ENCODE measurements around the gene PET100.

The PET100 gene

DNA sequence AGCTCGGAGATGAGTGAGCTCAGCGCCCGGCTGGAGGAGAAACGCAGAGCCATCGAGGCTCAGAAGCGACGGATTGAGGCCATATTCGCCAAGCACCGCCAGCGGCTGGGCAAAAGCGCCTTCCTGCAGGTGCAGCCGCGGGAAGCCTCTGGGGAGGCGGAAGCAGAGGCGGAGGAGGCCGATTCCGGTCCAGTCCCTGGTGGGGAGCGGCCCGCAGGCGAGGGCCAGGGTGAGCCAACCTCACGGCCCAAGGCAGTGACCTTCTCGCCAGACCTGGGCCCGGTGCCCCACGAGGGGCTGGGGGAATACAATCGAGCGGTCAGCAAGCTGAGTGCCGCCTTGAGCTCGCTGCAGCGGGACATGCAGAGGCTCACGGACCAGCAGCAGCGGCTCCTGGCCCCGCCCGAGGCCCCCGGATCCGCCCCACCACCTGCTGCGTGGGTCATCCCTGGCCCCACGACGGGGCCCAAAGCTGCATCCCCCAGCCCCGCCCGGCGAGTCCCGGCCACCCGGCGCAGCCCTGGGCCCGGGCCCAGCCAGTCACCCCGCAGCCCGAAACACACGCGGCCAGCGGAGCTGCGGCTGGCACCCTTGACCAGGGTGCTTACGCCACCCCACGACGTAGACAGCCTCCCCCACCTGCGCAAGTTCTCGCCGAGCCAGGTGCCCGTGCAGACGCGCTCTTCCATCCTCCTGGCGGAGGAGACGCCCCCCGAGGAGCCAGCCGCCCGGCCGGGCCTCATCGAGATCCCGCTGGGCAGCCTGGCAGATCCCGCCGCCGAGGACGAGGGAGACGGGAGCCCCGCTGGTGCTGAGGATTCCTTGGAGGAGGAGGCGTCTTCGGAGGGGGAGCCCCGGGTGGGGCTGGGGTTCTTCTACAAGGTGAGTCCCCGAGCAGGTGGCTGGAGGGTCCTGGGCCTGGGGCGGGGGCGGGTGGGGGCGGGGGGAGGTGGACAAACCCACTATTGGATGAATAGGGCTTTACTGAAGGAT is 17.0 kb upstream of the PET100 start:
- ATAC-seq = no peak

DNA sequence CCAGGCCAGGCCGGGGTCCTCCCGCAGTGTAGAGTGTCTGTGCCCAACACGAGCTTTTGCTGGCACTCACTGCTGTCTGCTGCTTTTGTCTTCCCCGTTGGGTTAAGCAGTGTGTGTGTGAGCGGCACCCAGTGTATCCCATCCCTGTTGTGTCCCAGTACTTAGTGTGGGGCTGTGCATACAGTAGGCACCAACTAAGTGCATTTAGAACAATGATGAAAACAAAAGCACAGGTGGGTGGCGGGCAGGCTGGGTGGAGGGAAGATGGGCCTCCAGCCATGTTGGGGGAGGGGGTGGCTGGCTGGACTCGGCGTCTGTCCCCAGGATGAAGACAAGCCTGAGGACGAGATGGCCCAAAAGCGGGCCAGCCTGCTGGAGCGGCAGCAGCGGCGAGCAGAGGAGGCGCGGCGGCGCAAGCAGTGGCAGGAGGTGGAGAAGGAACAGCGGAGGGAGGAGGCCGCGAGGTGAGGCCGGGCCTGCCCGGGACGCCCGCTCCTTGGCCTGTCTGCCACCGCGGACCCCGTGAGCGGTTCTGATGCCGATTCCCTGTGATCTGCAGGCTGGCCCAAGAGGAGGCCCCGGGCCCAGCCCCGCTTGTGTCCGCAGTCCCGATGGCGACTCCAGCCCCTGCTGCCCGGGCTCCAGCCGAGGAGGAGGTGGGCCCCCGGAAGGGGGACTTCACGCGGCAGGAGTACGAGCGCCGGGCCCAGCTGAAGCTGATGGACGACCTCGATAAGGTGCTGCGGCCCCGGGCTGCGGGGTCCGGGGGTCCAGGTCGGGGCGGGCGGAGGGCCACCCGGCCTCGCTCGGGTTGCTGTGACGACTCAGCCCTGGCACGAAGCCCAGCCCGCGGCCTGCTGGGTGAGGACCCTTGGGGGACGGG is 14.5 kb upstream of the PET100 start:
- no peak for ATAC-seq

DNA sequence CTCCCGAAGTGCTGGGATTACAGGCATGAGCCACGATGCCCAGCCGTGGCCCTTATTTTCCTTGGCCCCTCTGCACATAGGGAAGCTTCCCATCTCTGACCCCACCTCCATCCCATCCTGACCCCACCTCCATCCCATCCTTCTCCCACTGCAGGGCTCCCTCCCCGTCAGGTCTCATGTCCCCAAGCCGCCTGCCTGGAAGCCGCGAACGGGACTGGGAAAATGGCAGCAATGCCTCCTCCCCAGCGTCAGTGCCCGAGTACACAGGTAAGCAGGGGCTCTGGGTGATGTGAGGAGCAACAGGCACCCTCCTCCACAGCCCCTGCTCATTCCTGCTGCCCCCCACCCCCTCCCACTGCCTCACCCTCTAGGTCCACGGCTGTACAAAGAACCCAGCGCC is 12.4 kb upstream of the PET100 start:
- ATAC-seq = no peak

DNA sequence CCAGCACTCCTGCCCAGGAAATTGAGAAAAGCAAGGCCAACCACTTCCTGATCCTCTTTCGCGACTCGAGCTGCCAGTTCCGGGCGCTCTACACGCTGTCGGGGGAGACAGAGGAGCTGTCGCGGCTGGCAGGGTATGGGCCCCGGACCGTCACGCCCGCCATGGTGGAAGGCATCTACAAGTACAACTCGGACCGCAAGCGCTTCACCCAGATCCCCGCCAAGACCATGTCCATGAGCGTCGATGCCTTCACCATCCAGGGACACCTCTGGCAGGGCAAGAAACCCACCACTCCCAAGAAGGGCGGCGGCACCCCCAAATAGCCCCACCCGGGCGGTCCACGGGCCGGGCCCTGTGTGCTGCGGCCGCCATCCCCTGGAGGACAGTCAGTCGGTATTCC is 11.9 kb upstream of the PET100 start:
- no peak for ATAC-seq

DNA sequence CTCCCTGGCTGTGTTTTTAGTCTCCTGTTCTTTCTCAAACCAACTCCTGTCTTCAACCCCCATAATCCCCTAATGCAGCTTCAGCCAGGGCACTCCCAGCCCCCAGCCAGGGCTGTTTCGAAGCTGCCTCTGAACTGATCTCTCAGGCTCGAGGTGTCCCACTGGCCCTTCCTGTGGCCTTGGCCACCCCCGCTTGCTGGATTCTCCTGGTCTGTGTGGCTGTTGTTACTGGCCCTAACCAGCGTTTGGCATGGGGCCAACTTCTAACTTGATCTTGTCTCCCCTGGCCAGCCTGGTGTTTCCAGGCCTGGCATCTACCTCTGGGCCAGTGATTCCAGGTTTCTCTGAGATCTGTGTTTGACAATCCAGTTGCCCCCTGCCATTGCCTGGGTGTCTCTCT is 11.2 kb upstream of the PET100 start:
- ATAC-seq = no peak

DNA sequence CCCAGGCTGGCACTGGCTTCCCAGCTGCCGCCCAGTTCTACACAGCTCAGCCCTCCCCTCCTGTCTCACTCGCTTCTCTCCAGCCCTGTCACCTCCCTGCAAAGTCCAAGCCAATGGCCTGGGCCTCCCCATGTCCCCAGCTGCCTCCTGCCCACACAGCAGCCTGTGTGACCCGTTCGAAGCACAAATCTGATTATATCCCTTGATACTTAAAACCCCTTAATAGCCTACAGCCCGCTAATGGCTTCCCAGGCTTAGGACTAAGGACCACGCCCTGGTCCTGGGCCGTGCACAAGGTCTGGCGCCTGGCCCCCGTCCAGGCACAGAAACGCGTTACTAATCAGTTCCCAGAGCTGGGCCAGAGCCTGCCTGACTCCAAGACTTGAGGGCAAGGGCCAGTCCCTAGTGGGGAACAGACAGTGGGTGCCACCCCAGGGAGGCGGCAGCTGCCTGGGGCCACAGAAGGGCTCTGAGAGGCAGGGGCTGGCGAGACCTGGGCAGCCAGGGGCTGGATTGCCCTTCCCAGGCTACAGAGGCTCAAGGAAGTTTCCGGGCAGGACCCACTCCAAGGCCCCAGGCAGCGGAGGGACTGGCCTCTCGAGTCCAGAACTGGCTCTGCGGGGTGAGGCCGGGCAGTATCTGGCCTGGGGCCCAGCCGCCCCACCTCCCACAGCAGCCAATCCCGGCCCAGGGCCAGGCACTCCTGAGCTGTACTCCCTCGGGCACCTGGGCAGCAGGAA is 10.7 kb upstream of the PET100 start:
- no peak for ATAC-seq

DNA sequence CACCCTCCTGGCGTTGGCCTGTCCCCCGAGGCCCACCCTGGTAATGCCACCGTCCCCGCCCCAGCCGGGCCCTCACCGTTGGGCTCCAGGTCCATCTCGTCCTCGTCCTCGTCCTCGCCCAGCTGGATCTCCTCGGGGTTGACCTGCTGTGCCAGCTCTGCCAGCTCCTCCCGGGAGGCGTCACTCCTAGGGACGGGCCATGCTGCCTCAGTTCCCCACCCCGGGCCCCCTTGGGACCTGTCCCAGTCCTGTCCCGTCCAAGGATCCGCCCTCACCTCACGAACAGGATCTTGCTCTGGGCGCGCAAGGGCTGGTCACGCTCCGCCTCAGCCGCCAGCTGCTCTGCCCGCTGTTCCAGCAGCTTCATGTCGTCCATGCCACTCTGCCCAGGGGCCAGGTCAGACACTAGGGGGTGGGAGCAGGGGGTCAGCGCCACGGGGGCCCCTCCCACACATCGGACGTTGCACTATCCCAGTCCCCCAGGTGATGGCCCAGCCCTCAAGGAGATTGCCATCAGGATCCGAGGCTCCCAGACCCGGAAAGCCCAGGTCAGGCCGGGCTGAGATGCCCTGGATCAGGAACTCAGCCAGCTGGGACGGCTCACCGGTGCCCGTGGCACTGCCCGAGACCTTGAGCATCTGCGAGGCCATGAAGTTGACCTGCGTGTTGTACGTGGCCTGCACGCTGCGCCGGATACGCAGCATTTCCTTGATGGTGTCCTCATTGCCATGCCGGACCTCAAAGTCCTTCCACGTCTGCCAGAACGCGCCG is 9.7 kb upstream of the PET100 start:
- ATAC-seq = no peak

DNA sequence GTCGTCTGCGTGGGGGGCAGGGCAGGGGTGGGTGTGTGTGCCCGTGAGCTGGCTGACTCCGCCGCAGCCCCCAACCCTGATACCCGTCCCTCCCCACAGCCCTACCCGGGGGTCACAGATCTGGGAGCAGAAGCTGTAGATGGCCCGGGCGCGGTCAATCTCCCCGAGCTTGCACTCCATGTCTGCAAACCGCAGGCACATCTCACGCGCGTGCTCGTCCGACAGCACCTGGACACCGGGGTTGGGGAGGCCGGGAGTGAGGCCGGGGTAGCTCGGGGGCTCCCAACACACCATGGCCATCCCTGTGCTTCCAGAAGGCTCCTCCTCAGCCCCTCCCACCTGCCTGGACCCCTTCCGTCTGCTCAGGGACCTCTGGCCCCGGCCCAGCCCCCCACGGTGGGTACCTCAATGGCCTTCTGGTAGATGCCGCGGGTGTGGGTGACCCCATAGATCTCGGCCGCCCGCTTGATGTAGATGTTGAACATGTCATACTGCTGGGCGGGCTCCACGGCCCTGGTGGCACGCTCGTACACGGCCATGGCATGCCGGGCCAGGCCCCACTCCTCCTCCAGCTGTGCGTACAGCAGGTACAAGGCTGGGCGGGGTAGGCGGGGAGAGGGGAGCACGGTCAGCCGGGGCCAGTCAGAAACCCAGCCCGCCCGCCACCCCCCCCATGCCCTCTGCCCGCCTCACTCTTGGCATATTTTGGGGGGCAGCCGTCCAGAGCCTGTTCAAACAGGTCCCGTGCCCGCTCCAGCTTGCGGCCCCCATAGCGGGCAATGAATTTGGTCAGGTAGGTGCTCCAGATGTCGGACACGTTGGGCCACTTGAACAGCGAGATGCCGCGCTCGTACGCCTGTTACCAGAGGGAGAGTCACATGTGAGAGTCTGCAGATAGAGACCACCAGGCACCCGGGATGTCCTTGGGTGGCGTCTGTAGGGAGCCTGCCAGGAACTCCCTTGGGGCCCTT is 8.9 kb upstream of the PET100 start:
- no peak for ATAC-seq

DNA sequence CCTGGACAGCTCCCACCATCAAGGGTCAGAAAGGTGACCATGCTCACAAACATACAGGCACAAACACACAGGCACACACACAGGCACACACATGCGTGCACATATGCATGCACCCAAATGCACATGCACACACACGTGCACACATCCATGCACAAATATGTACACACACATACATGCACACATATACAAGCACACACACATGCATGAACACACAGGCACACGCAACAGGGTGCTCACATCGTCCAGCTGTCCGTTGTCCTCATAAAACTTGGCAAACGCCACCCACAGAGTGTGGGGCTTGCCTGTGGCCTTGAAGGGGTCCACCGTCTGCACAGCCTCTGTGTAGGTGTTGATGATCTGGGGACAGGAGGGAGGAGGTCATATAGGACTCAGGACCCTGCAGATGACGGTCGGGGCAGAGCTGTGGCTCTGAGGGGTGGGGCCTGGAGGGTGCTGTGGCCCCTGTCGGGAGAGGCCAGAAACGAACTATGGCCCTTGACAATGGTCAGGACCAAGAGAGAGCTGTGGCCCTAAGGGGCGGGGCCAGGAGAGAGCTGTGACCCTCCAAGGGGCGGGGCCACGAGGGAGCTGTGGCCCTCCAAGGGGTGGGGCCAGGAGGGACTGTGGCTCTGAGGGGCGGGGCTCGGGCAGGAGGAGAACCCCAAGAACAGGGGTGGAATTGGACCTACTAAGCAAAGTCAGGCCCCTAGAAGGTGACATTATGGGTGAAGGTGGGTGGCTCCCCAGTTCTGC is 6.5 kb upstream of the PET100 start:
- ATAC-seq = no peak

DNA sequence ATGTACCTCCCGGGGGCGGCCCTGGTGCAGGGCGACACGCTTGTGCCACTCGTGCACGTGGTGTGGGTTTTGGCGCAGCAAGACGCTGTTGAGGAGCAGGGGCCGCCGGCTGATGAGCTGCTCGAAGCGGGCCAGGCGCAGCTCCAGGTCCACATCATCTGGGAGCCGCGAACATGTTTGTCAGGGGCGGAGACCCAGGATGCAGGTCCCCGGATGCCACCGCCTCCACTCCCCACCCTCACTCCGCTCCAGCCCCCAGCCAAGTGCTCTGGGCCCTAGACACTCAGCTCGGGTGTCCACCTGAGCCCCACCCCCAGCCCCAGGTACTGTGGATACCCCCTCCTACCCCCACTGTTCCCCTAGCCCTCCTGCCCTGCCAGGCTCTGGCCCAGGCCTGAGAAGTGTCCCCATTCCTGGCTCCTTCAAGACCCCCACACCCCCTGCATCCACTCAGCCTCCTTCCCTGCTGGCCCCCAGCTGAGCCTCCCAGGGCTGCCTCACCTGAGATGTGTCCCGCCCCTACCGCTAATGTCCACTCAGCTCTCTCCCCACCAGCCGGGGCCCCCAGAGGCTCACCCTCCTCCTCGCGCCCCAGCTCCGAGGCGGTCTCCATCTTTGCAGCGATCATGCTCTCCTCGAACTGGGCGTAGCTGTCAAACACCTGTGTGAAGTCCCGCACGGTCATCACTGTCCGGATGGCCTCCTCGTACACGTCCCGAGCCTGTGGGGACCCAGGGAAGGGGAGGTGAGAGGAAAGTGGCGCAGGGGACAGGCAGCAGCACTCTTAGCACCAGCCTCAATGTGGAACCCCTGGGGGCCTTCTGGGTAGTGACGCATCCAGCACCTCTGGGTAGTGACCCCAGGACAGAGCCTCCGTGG is 5.6 kb upstream of the PET100 start:
- peak in 1 of 2 donors; percentile 17 for ATAC-seq

DNA sequence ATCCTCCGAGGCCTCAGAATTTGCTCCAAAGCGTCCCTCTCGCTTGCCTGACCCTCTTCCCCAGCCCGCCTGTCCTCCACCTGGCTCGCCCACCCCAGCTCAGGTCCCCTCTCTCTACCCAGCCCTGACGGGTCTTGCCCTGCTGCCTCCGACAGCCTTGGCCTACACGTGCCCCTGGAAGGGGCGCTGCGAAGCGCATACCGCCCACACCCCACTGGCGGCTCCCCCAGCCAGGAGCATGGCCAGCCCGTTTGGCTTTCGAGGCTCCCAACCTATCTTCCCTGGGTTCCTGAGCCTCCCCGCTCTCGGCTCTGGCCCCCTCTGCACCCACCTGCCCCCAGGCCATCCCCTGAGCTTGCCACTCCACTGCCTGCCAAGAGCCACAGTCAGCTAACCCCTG is 4.8 kb upstream of the PET100 start:
- ATAC-seq = no peak

DNA sequence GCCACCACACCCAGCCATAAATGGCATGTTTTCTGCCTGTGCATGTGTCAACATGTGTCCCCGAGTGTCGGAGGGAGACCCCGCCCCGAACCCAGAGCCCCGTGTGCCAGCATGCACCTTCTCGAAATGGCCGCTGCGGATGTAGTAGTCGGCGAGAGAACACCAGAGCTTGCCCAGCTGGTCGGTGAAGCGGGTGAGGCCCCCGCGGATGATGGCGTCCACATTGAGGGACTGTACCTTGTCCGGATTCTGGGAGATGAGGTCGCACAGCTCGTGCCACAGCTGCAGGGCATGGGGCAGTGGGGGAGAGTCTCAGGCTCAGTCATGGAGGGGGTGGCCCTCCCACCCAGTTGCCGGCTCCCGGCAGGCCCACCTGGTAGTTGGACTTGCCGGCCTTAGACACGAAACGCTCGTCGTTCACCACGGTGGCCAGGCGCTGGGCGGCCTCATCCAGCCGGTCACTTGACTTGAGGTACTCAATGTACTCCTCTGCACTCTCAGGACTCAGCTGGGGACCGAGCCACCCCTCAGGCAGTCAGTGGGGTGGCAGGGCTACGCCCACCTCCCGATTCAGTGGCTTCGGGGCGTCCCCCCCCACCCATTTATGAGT is 3.7 kb upstream of the PET100 start:
- ATAC-seq = no peak

DNA sequence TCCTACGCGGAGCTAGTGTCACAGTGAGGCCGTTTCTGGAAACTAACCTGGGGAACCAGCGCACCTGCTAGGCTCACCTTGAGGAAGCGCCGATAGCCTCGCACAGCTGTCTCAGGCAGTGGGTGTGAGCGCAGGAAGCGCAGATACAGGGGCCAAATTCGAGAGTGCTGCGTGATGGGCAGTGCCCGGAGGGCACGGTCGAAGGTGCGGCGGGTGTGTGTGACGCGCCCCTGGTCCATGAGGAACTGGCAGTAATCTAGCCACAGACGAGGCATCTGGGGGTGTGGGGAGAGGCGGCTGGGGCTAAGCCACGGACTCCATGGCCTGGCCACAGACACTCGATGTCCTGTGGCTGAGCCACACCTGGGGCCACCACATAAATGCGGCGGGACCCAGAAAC is 2.4 kb upstream of the PET100 start:
- ATAC-seq = no peak

DNA sequence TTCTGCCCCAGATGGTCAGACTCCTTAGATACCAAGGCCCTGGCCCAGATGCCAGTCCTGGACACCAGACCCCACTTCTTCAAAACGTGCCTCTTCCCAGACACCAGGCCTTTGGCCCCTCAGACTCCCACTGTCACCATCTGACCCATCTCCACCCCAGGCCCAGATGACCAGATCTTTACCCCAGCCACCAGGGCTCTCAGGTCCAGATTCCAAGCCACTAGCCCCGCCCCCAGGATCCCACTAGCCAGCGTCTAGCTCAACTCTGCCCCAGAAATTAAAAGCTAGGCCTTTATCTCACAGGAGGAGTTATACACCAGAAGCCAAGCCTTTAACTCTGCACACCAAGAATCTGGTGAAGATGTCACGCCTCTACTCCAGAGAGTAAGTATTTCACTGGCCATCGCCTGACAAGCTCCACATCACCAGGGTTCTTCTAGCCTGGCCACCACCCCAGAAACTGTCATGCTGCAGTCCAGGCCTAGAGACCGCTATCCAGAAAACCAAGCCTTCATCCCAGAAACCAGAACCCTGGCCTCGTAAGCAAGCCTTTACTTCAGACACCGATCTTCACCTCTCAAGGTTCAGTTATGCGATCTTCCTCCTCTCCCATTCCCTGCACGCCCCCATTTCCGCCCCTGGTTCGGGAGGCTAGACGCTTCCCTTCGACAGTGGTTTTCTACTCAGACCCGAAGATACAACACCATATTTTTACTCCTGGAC is 843 bp upstream of the PET100 start:
- no peak for ATAC-seq

DNA sequence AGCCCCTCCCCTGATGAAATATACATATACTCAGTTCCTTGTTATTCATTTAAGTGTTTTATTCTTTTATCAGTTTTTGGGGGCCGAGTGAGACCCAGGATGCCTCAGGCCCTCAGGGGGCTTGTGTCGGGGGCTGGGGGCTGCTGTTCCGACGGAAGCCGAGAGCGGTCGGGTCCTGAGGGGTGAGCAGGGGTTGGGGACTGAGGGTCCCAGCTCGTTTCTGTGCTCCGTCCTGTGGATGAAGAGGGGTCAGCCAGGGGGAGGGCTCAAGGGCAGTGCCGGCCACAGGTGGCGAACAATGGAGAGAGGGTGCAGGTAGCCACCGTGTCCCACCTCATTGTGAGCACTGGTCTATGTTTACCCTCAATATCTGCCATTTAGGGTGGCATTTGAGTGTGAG is 2.0 kb downstream of the PET100 start:
- ATAC-seq = no peak

DNA sequence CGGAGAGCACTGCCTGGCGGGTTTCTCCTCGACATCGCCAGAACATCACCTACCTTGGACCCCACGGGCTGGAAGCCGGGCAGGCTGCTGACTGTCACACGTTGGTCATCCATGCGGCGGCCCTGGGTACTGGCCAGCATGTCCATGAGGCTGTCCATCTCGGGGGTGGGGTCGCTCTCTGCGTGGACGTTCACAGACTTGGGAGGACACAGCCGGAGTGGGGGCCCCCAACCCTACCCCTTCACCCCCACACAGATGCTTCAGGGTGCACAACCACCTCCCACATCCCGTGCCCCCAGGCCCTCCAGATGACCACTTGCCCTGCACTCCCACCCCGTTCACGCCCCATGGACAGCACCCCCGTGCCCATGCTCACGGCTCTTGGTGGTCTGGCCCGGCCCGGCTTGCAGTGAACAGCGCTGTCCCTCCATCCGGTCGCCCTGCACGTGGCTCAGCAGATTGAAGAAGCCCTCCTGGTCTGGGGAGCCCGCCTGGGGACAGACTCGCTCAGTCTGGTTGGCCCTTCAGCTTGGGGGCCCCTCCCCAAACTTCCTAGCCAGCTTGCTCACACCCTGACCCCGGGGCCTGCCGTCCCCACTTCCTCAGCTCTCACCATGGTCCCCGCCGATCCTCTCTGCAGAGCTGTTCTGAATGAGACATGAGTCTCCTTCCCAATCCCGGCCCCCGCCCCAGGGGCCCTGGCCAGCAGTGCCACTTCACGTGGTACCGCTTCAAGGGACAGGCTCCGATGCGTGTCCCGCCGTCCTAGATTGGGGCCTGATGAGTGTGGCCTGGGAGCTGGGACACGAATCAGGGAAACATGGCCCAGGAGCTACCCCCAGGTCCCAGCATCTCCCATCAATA is 3.0 kb downstream of the PET100 start:
- ATAC-seq = no peak

DNA sequence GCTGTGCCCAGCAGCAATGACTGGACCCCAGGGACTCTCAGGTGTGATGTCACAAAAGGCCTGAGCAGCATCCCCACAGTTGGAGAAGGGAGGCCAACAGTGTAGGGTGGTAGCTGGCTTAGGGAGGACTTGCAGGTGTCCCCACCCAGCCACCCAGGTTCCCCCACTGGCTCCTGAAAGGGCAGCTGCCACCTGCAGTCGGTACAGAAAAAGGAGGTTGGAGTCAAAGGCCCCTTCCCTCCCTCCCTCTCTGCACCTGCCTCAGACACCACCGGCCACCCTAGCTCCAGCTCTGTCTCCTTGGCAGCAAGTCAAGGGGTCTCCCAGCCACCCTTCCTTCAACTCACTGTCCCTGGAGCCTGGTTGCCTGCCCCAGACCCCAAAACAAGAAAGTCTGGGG is 4.1 kb downstream of the PET100 start, which contains the start of gene PCP2:
PCP2 (minus strand) TSS at position 22 of the 400 bp plus-strand sequence. CDS start 262 bp downstream, outside the sequence.
- no peak for ATAC-seq

Measured in activated CD4-positive, CD25-positive, alpha-beta regulatory T cell treated with anti-CD3 and anti-CD28 coated beads, Interleukin-2, amount 50 U/mL, for 24 hours (primary cell).